ENCODE data around the gene RGS9.
"Not testable (repeated sequence)": the region's sequence is repeated elsewhere in the genome, so short reads cannot be mapped to it uniquely, and the experiment has no call there.

Gene RGS9

DNA sequence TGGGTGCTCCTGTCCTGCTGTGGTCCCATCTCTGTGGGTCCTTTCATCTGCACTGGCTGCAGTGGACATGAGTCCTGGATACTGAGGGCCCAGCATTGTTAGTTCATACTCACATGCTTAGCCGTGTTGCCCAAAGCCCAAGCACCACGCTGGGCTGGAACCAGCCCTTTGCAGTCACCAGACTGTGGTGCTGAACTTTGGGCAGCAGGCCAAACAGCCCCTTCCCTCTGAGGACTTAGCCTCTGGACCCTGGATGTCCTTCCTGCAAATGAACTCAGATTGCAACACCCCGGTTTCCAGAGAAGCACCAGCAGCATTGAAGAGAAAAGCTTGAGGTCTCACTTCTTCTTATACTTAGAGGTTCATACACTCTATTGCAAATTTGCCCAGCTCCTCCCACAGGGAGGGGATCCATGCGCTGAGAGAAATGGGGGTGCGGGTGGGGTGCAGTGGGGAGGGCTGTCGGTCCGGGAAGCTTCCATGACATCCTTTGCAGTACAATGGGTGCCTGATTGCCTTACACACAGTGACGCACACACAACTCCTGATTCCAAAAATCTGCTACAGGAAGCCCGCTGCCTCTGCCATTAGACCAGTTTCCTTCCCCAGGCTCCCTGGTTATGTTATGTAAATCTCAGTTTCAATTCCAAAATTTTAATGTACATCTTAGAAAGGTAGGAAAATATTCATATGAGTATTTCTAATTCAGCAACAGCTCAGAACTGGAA, 65.8 kb downstream of the RGS9 start:
- WGBS (ENCODE audit: extremely low coverage, insufficient coverage, low lambda C conversion rate): no CpG with 5 or more reads among the region's 9 CpGs
- Histone ChIP-seq H3K9ac (ENCODE audit: low read length) (no peak overlapping the region), H4K5ac (ENCODE audit: low read length) (no peak overlapping the region), H3K36me3 (ENCODE audit: control insufficient read depth, insufficient read depth, low read length) (no peaks in the 10 kb centered on the region), H2BK5ac (ENCODE audit: low read length) (no peak overlapping the region), H3K18ac (ENCODE audit: low read length) (no peak overlapping the region), H2BK15ac (replicated peaks; ENCODE audit: low read depth) (no peak overlapping the region), H3K4me3 (ENCODE audit: low read length) (no peak overlapping the region), H2AK5ac (ENCODE audit: low read length) (no peak overlapping the region), H3K4me1 (ENCODE audit: control insufficient read depth, low read depth, low read length) (no peaks in the 10 kb centered on the region), H3K27ac (ENCODE audit: low read depth, low read length) (no peak overlapping the region), H3K4ac (ENCODE audit: low read depth, low read length) (no peak overlapping the region), H2BK120ac (ENCODE audit: low read depth, low read length) (no peak overlapping the region), H3K4me2 (ENCODE audit: low read length) (no peak overlapping the region), H3K79me1 (ENCODE audit: low read length) (no peaks in the 10 kb centered on the region), H3K23ac (ENCODE audit: low read length) (no peak overlapping the region), H3K56ac (ENCODE audit: low read length) (no peak overlapping the region), H3K79me2 (ENCODE audit: control insufficient read depth, insufficient read depth, low read length) (no peaks in the 10 kb centered on the region), H3K27me3 (ENCODE audit: insufficient read depth, low read length, poor library complexity) (no peaks in the 10 kb centered on the region), H4K8ac (ENCODE audit: low read depth, low read length) (no peak overlapping the region)
- DNase-seq: no peak

- H3K23ac ChIP-seq (ENCODE audit: low read length): no peak overlapping the region
- DNase-seq: no peak
- no peaks in the 10 kb centered on the region for H3K79me2 ChIP-seq (ENCODE audit: control insufficient read depth, insufficient read depth, low read length)
- H3K4ac ChIP-seq (ENCODE audit: low read depth, low read length): no peak overlapping the region
- no peaks in the 10 kb centered on the region for H3K27me3 ChIP-seq (ENCODE audit: insufficient read depth, low read length, poor library complexity)
- WGBS (ENCODE audit: extremely low coverage, insufficient coverage, low lambda C conversion rate): no CpG with 5 or more reads among the region's 13 CpGs
- H2BK5ac ChIP-seq (ENCODE audit: low read length): no peak overlapping the region
- H3K79me1 ChIP-seq (ENCODE audit: low read length): no peaks in the 10 kb centered on the region
- H3K9ac ChIP-seq (ENCODE audit: low read length): no peak overlapping the region
- no peak overlapping the region for H2BK15ac ChIP-seq (replicated peaks; ENCODE audit: low read depth)
- H3K36me3 ChIP-seq (ENCODE audit: control insufficient read depth, insufficient read depth, low read length): no peaks in the 10 kb centered on the region
- H3K56ac ChIP-seq (ENCODE audit: low read length): no peak overlapping the region
- no peak overlapping the region for H3K4me3 ChIP-seq (ENCODE audit: low read length)
- H4K5ac ChIP-seq (ENCODE audit: low read length): no peak overlapping the region
- no peak overlapping the region for H3K18ac ChIP-seq (ENCODE audit: low read length)
- no peak overlapping the region for H2AK5ac ChIP-seq (ENCODE audit: low read length)
- no peak overlapping the region for H3K4me2 ChIP-seq (ENCODE audit: low read length)
- no peaks in the 10 kb centered on the region for H3K4me1 ChIP-seq (ENCODE audit: control insufficient read depth, low read depth, low read length)
- no peak overlapping the region for H4K8ac ChIP-seq (ENCODE audit: low read depth, low read length)
- H2BK120ac ChIP-seq (ENCODE audit: low read depth, low read length): no peak overlapping the region
- H3K27ac ChIP-seq (ENCODE audit: low read depth, low read length): no peak overlapping the region
Observed at GRCh38 chr17:65204001-65204400, 66.8 kb downstream of the RGS9 start.

GRCh38 chr17:65205655-65206054, 68.5 kb downstream of the RGS9 start:
- no peak overlapping the region for H3K27ac ChIP-seq (ENCODE audit: low read depth, low read length)
- no peak for DNase-seq
- no peaks in the 10 kb centered on the region for H3K27me3 ChIP-seq (ENCODE audit: insufficient read depth, low read length, poor library complexity)
- no peak overlapping the region for H3K4me2 ChIP-seq (ENCODE audit: low read length)
- H2AK5ac ChIP-seq (ENCODE audit: low read length): no peak overlapping the region
- no peaks in the 10 kb centered on the region for H3K36me3 ChIP-seq (ENCODE audit: control insufficient read depth, insufficient read depth, low read length)
- H2BK120ac ChIP-seq (ENCODE audit: low read depth, low read length): no peak overlapping the region
- H2BK5ac ChIP-seq (ENCODE audit: low read length): no peak overlapping the region
- no peak overlapping the region for H2BK15ac ChIP-seq (replicated peaks; ENCODE audit: low read depth)
- no peak overlapping the region for H3K9ac ChIP-seq (ENCODE audit: low read length)
- H4K8ac ChIP-seq (ENCODE audit: low read depth, low read length): no peak overlapping the region
- H4K5ac ChIP-seq (ENCODE audit: low read length): no peak overlapping the region
- no peaks in the 10 kb centered on the region for H3K4me1 ChIP-seq (ENCODE audit: control insufficient read depth, low read depth, low read length)
- no peaks in the 10 kb centered on the region for H3K79me1 ChIP-seq (ENCODE audit: low read length)
- H3K23ac ChIP-seq (ENCODE audit: low read length): no peak overlapping the region
- H3K4me3 ChIP-seq (ENCODE audit: low read length): no peak overlapping the region
- H3K18ac ChIP-seq (ENCODE audit: low read length): no peak overlapping the region
- no peak overlapping the region for H3K4ac ChIP-seq (ENCODE audit: low read depth, low read length)
- H3K79me2 ChIP-seq (ENCODE audit: control insufficient read depth, insufficient read depth, low read length): no peaks in the 10 kb centered on the region
- H3K56ac ChIP-seq (ENCODE audit: low read length): no peak overlapping the region

DNA sequence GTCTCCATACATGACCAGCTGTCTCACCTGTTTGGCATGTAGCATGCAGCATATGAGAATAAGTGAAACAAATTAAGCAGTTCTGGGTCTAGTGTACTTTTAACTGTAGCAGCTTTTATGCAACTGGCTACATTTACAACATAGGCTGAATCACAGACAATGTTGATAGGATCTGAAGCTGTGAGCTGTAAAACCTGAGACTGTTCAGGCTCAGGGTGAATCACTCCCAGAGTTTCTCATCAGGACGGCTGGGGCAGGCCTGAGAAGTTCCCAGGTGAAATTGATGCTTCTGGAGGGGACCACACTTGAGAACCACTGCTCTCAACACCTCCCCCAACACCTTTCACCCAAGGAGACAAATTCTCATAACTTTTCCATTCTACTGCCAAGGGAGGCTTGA, 70.3 kb downstream of the RGS9 start:
- H3K56ac ChIP-seq (ENCODE audit: low read length): not testable (repeated sequence)

GRCh38 chr17:65208717-65209116, 71.5 kb downstream of the RGS9 start:
- no CpG with 5 or more reads among the region's 1 CpG for WGBS (ENCODE audit: extremely low coverage, insufficient coverage, low lambda C conversion rate)
- no peak overlapping the region for H3K4ac ChIP-seq (ENCODE audit: low read depth, low read length)
- no peak overlapping the region for H3K27ac ChIP-seq (ENCODE audit: low read depth, low read length)
- no peak overlapping the region for H3K4me2 ChIP-seq (ENCODE audit: low read length)
- H3K4me1 ChIP-seq (ENCODE audit: control insufficient read depth, low read depth, low read length): no peaks in the 10 kb centered on the region
- no peak overlapping the region for H3K18ac ChIP-seq (ENCODE audit: low read length)
- no peak overlapping the region for H3K4me3 ChIP-seq (ENCODE audit: low read length)
- H3K79me2 ChIP-seq (ENCODE audit: control insufficient read depth, insufficient read depth, low read length): no peaks in the 10 kb centered on the region
- H3K56ac ChIP-seq (ENCODE audit: low read length): no peak overlapping the region
- no peak overlapping the region for H4K8ac ChIP-seq (ENCODE audit: low read depth, low read length)
- H2AK5ac ChIP-seq (ENCODE audit: low read length): no peak overlapping the region
- H2BK120ac ChIP-seq (ENCODE audit: low read depth, low read length): no peak overlapping the region
- H4K5ac ChIP-seq (ENCODE audit: low read length): no peak overlapping the region
- H3K79me1 ChIP-seq (ENCODE audit: low read length): no peaks in the 10 kb centered on the region
- H2BK5ac ChIP-seq (ENCODE audit: low read length): no peak overlapping the region
- H3K9ac ChIP-seq (ENCODE audit: low read length): no peak overlapping the region
- H2BK15ac ChIP-seq (replicated peaks; ENCODE audit: low read depth): no peak overlapping the region
- no peaks in the 10 kb centered on the region for H3K27me3 ChIP-seq (ENCODE audit: insufficient read depth, low read length, poor library complexity)
- DNase-seq: no peak
- no peak overlapping the region for H3K23ac ChIP-seq (ENCODE audit: low read length)
- H3K36me3 ChIP-seq (ENCODE audit: control insufficient read depth, insufficient read depth, low read length): no peaks in the 10 kb centered on the region

More for the DNA sequence above, 70.3 kb downstream of the RGS9 start:
- not testable (repeated sequence) for H3K4me1 ChIP-seq (ENCODE audit: control insufficient read depth, low read depth, low read length); H3K18ac ChIP-seq (ENCODE audit: low read length); H2BK15ac ChIP-seq (replicated peaks; ENCODE audit: low read depth); H4K5ac ChIP-seq (ENCODE audit: low read length); H3K36me3 ChIP-seq (ENCODE audit: control insufficient read depth, insufficient read depth, low read length); DNase-seq; H3K9ac ChIP-seq (ENCODE audit: low read length); H2BK5ac ChIP-seq (ENCODE audit: low read length); H3K4me3 ChIP-seq (ENCODE audit: low read length); H3K4ac ChIP-seq (ENCODE audit: low read depth, low read length); H3K79me1 ChIP-seq (ENCODE audit: low read length); H3K79me2 ChIP-seq (ENCODE audit: control insufficient read depth, insufficient read depth, low read length); H2AK5ac ChIP-seq (ENCODE audit: low read length); H3K27me3 ChIP-seq (ENCODE audit: insufficient read depth, low read length, poor library complexity); H3K23ac ChIP-seq (ENCODE audit: low read length); H3K27ac ChIP-seq (ENCODE audit: low read depth, low read length); H2BK120ac ChIP-seq (ENCODE audit: low read depth, low read length); H3K4me2 ChIP-seq (ENCODE audit: low read length); H4K8ac ChIP-seq (ENCODE audit: low read depth, low read length)
- WGBS (ENCODE audit: extremely low coverage, insufficient coverage, low lambda C conversion rate): no CpG with 5 or more reads among the region's 1 CpG

GRCh38 chr17:65218261-65218660, 81.1 kb downstream of the RGS9 start:
- no peak overlapping the region for H3K18ac ChIP-seq (ENCODE audit: low read length)
- WGBS (ENCODE audit: extremely low coverage, insufficient coverage, low lambda C conversion rate): no CpG with 5 or more reads among the region's 4 CpGs
- no peak overlapping the region for H3K23ac ChIP-seq (ENCODE audit: low read length)
- H3K4me2 ChIP-seq (ENCODE audit: low read length): no peak overlapping the region
- no peak overlapping the region for H3K4ac ChIP-seq (ENCODE audit: low read depth, low read length)
- no peak for DNase-seq
- H2BK120ac ChIP-seq (ENCODE audit: low read depth, low read length): no peak overlapping the region
- H4K5ac ChIP-seq (ENCODE audit: low read length): no peak overlapping the region
- no peak overlapping the region for H2BK15ac ChIP-seq (replicated peaks; ENCODE audit: low read depth)
- no peak overlapping the region for H3K27ac ChIP-seq (ENCODE audit: low read depth, low read length)
- H3K56ac ChIP-seq (ENCODE audit: low read length): no peak overlapping the region
- no peak overlapping the region for H2BK5ac ChIP-seq (ENCODE audit: low read length)
- H3K9ac ChIP-seq (ENCODE audit: low read length): no peak overlapping the region
- peaks cover 4% of the 10 kb centered on the region for H3K4me1 ChIP-seq (ENCODE audit: control insufficient read depth, low read depth, low read length)
- H3K36me3 ChIP-seq (ENCODE audit: control insufficient read depth, insufficient read depth, low read length): no peaks in the 10 kb centered on the region
- H2AK5ac ChIP-seq (ENCODE audit: low read length): no peak overlapping the region
- H4K8ac ChIP-seq (ENCODE audit: low read depth, low read length): no peak overlapping the region
- H3K4me3 ChIP-seq (ENCODE audit: low read length): no peak overlapping the region
- H3K79me1 ChIP-seq (ENCODE audit: low read length): no peaks in the 10 kb centered on the region
- no peaks in the 10 kb centered on the region for H3K27me3 ChIP-seq (ENCODE audit: insufficient read depth, low read length, poor library complexity)
- H3K79me2 ChIP-seq (ENCODE audit: control insufficient read depth, insufficient read depth, low read length): no peaks in the 10 kb centered on the region

Measured in mesendoderm (in vitro differentiated cells).